Rectal smooth muscle tissue (tissue), 1 donor: Measurements from ENCODE around the gene COG5.
A peak's percentile ranks its signal among the peaks of the same experiment; 100 is the strongest.

ENCODE experiments used
- H3K27ac ChIP-seq: one replicate; pipeline ENCODE4 v1.7.0; 2013; ENCODE audit warnings: low read depth, low read length, inconsistent platforms
- H3K27me3 ChIP-seq: one replicate; pipeline ENCODE4 v1.7.0; 2013; ENCODE audit warnings: low read length; ENCODE audit not compliant: control insufficient read depth, insufficient read depth
- H3K36me3 ChIP-seq: one replicate; pipeline ENCODE4 v1.7.0; 2013; ENCODE audit warnings: low read length; ENCODE audit not compliant: control insufficient read depth, insufficient read depth
- H3K4me1 ChIP-seq: one replicate; pipeline ENCODE4 v1.7.0; 2013; ENCODE audit warnings: low read length; ENCODE audit not compliant: control insufficient read depth, insufficient read depth
- H3K4me3 ChIP-seq: one replicate; pipeline ENCODE4 v1.7.0; 2013; ENCODE audit warnings: low read length
- H3K9ac ChIP-seq: one replicate; pipeline ENCODE4 v1.7.0; 2013; ENCODE audit warnings: low read length

Gene COG5

DNA sequence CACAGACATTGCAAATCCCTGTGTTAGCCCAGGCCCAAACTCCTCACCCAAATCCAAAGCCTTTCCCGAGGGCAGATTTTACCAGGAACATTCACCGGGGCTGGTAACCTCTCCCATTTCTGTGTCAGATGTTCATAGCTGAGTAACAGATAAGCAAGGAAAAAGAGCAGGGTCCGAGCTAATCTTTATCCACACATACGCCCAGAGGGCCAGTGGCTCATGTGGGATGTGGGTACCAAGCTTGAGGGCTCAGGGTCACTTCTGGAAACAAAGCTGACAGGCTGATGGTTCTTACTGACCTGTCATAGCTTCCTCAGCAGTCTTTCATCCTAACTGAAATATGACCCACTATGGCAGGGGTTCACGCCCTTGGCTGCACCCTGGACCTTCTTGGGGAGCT, 355.2 kb downstream of the COG5 start:
- Histone ChIP-seq H3K27me3 (no peaks in the 10 kb centered on the region), H3K4me1 (peaks cover 3% of the 10 kb centered on the region), H3K9ac (no peak overlapping the region), H3K4me3 (no peak overlapping the region), H3K36me3 (peaks cover 14% of the 10 kb centered on the region), H3K27ac (peak overlapping the region; percentile 23)

DNA sequence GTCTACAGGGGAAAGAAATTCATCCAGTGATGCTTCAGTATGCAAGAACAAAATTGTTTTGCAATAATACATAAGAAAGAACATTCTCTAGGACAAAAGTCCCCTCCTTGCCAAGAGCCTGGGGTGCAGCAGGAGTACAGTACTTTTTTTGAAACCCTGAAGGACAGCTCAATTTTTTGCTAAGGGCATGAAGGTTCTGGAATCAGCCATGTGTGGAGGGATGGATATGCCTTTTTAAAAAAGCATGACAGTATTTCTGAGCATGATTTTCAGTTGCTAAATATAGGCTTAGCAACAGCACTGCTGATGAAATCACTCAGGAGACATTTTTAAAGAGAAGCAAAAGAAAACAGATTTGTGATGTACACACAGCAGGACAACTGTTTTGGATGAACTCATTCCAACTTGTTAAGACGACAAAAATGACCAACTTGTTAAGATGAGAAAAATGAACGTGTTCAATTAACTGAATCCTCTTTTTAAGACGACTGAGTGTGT, 355.6 kb downstream of the COG5 start:
- H3K9ac ChIP-seq, result no peak overlapping the region
- no peaks in the 10 kb centered on the region for H3K27me3 ChIP-seq
- H3K36me3 ChIP-seq, result peaks cover 14% of the 10 kb centered on the region
- peak overlapping the region; percentile 23 for H3K27ac ChIP-seq
- H3K4me3 ChIP-seq, result no peak overlapping the region
- peaks cover 3% of the 10 kb centered on the region for H3K4me1 ChIP-seq

DNA sequence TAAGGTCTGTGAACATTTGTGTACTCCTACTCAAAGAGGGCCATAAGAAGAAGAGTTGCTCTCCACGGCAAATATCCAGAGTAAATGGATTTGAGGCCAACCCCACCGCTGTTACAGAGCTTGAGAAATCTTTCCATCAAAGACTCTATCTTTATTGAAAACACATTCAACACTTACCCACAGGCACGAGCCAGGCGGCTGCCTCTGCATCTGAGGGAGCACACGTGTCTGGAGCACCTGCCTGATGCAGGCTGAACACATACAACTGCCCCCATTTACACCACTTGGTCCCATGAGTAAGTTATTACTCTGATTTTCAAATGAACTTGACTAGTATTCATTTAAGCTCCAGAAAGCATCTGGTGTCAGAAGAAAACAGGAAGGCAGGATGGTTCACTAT, 356.3 kb downstream of the COG5 start:
- Histone ChIP-seq H3K36me3 (peaks cover 14% of the 10 kb centered on the region), H3K27me3 (no peaks in the 10 kb centered on the region), H3K4me3 (no peak overlapping the region), H3K4me1 (peaks cover 3% of the 10 kb centered on the region), H3K9ac (no peak overlapping the region), H3K27ac (no peak overlapping the region)

GRCh38 chr7:107206706-107207105, 357.0 kb downstream of the COG5 start:
- Histone ChIP-seq H3K4me3 (no peak overlapping the region), H3K36me3 (peaks cover 20% of the 10 kb centered on the region), H3K9ac (no peak overlapping the region), H3K27ac (no peak overlapping the region), H3K4me1 (peaks cover 3% of the 10 kb centered on the region), H3K27me3 (no peaks in the 10 kb centered on the region)

GRCh38 chr7:107206136-107206535, 357.6 kb downstream of the COG5 start:
- Histone ChIP-seq H3K4me3 (no peak overlapping the region), H3K9ac (no peak overlapping the region), H3K4me1 (peaks cover 3% of the 10 kb centered on the region), H3K27ac (no peak overlapping the region), H3K36me3 (peaks cover 21% of the 10 kb centered on the region), H3K27me3 (no peaks in the 10 kb centered on the region)

DNA sequence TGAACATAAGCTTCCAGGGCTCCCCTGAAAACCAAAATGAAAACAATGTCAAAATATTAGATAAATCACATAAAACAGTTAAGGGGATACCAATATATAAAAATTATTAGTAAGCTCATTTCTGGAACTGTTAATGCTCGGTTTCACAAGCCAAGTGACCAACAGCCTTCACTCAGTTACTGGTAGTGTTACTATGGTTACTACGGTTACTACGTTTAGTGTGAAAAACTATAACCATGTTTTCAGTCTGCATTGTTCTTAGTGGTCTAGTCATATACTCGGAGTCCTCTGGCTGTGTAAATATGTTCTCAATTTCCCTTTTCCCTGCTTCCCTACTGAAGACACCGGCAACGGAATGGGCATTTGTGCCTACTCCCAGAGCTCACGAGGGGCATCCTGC, 360.1 kb downstream of the COG5 start:
- Histone ChIP-seq H3K27ac (no peak overlapping the region), H3K4me1 (peaks cover 3% of the 10 kb centered on the region), H3K36me3 (peaks cover 21% of the 10 kb centered on the region), H3K4me3 (no peak overlapping the region), H3K27me3 (no peaks in the 10 kb centered on the region), H3K9ac (no peak overlapping the region)

GRCh38 chr7:107201795-107202450, 361.8 kb downstream of the COG5 start:
- Histone ChIP-seq H3K27ac (no peak overlapping the region), H3K27me3 (no peaks in the 10 kb centered on the region)

DNA sequence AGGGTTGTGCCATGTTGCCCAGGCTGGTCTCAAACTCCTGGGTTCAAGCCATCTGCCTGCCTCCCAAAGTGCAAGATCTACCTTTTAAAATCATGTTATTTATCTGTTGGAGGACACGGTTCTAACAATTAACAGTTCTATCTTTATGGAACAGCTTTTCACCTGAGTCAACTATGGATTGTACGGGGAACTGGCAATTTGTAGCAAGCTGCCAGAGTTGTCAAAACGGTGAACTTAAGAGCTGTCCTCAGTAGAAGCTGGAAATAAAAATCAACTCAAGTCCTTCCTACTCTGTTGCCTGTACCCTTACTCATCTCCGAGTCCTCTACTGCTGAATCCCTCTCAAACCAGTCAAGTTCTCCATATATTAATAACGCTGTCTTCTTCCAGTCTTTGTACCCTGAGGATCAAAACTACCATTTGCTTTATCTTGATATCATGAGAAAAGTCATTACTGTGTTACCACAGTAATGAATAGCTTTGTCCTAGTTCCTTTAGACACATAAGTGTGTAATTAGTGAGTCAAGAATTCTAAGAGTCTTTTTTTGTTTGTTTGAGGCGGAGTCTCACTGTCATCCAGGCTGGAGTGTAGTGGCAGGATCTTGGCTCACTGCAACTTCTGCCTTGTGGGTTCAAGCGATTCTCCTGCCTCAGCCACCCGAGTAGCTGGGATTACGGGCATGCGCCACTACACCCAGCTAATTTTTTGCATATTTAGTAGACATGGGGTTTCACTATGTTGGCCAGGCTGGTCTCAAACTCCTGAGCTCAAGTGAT, 366.7 kb downstream of the COG5 start:
- H3K9ac ChIP-seq, result no peak overlapping the region
- no peaks in the 10 kb centered on the region for H3K27me3 ChIP-seq
- H3K4me1 ChIP-seq, result no peaks in the 10 kb centered on the region
- no peak overlapping the region for H3K4me3 ChIP-seq
- peaks cover 28% of the 10 kb centered on the region for H3K36me3 ChIP-seq
- no peak overlapping the region for H3K27ac ChIP-seq

More at GRCh38 chr7:107201795-107202450, 361.8 kb downstream of the COG5 start:
- peaks cover 25% of the 10 kb centered on the region for H3K36me3 ChIP-seq
- no peak overlapping the region for H3K4me3 ChIP-seq
- H3K4me1 ChIP-seq, result no peaks in the 10 kb centered on the region
- H3K9ac ChIP-seq, result no peak overlapping the region

- H3K27ac ChIP-seq, result no peak overlapping the region
- peaks cover 19% of the 10 kb centered on the region for H3K36me3 ChIP-seq
- no peaks in the 10 kb centered on the region for H3K4me1 ChIP-seq
- no peak overlapping the region for H3K9ac ChIP-seq
- H3K4me3 ChIP-seq, result no peak overlapping the region
- H3K27me3 ChIP-seq, result no peaks in the 10 kb centered on the region
These were observed 369.7 kb downstream of the COG5 start for GRCh38 chr7:107194052-107194451.

DNA sequence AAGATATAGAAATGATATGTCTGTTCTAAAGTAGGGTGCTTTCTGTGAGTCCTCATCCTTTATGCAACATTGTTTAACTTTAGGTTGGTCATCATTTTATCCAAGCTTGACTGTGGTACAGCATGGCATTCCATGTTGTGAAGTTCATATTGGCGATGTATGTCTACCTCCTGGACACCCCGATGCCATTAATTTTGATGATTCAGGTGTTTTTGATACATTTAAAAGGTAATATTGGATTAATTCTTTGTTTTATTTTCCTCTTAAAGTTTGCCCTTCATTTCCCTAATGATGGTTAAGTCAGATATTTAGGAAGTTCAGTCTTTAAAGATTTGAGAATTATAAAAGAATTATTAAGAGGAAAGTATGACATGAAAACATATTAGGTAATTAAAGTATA, 373.6 kb downstream of the COG5 start:
- Histone ChIP-seq H3K27ac (no peak overlapping the region), H3K4me3 (no peak overlapping the region), H3K4me1 (no peaks in the 10 kb centered on the region), H3K36me3 (peaks cover 22% of the 10 kb centered on the region), H3K27me3 (no peaks in the 10 kb centered on the region), H3K9ac (no peak overlapping the region)

GRCh38 chr7:107187774-107188173, 375.9 kb downstream of the COG5 start:
- Histone ChIP-seq H3K4me1 (no peaks in the 10 kb centered on the region), H3K4me3 (no peak overlapping the region), H3K27me3 (no peaks in the 10 kb centered on the region), H3K27ac (no peak overlapping the region), H3K9ac (no peak overlapping the region), H3K36me3 (peaks cover 25% of the 10 kb centered on the region)

- no peak overlapping the region for H3K9ac ChIP-seq
- no peaks in the 10 kb centered on the region for H3K4me1 ChIP-seq
- H3K27ac ChIP-seq, result no peak overlapping the region
- H3K36me3 ChIP-seq, result peaks cover 22% of the 10 kb centered on the region
- H3K27me3 ChIP-seq, result no peaks in the 10 kb centered on the region
- H3K4me3 ChIP-seq, result no peak overlapping the region
These were observed 377.5 kb downstream of the COG5 start for GRCh38 chr7:107186240-107186639.

DNA sequence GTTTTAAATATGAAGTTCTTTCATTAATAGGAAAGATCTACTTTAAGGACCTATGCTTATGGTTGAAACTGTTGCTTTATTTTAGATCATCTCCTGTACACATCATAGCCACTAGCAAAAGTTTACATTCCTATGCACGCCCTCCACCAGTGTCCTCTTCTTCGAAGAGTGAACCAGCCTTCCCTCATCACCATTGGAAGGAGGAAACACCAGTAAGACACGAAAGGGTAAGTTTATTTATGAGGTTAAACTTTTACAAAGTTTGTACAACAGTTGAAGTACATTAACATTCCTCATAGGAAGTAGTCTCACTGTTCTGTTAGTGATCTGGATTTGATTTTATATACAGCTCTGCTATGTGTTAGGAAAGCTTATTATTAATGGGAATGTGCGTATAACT, 378.0 kb downstream of the COG5 start:
- no peaks in the 10 kb centered on the region for H3K27me3 ChIP-seq
- no peak overlapping the region for H3K9ac ChIP-seq
- H3K4me1 ChIP-seq, result no peaks in the 10 kb centered on the region
- H3K36me3 ChIP-seq, result peaks cover 22% of the 10 kb centered on the region
- no peak overlapping the region for H3K4me3 ChIP-seq
- no peak overlapping the region for H3K27ac ChIP-seq
